GM10266 (cell line): Measurements from ENCODE around the gene TPSG1.

Experiments used
- DNase-seq: peaks from one replicate; pipeline ENCODE4 v3.0.0; 2012; ENCODE audit errors: extremely low spot score
- CTCF ChIP-seq: IDR thresholded peaks from 2 replicates; pipeline ENCODE4 v1.5.1; 2012; ENCODE audit warnings: mild to moderate bottlenecking, low read depth; ENCODE audit not compliant: control insufficient read depth, insufficient read depth; ENCODE audit errors: missing control alignments

The TPSG1 gene

GRCh38 chr16:1220841-1221627 lies 4.0 kb downstream of the TPSG1 start:
- DNase-seq = no peak
- no peak for TF ChIP-seq CTCF

GRCh38 chr16:1220098-1220728 lies 4.9 kb downstream of the TPSG1 start:
- no peak for DNase-seq
- TF ChIP-seq CTCF = no peak

- no peak for TF ChIP-seq CTCF
- no peak for DNase-seq
Measured at GRCh38 chr16:1218930-1219611, 6.0 kb downstream of the TPSG1 start.

- no peak for DNase-seq
- TF ChIP-seq CTCF = no peak
Measured at GRCh38 chr16:1218061-1218929, 6.8 kb downstream of the TPSG1 start.

GRCh38 chr16:1217526-1217925 lies 7.5 kb downstream of the TPSG1 start:
- no peak for DNase-seq
- TF ChIP-seq CTCF = no peak

GRCh38 chr16:1216681-1217400 lies 8.2 kb downstream of the TPSG1 start:
- no peak for DNase-seq

More at GRCh38 chr16:1216681-1217400, 8.2 kb downstream of the TPSG1 start:
- no peak for TF ChIP-seq CTCF
